Fibroblast of skin of scalp (primary cell): Measurements from ENCODE around the gene PRR15L.
A peak's percentile ranks its signal among the peaks of the same experiment; 100 is the strongest.
"Not testable (repeated sequence)": the region's sequence is repeated elsewhere in the genome, so short reads cannot be mapped to it uniquely, and the experiment has no call there.

ENCODE experiments used
- DNase-seq: peaks from one replicate; pipeline ENCODE4 v3.0.0-alpha.2; 2013

PRR15L gene

DNA sequence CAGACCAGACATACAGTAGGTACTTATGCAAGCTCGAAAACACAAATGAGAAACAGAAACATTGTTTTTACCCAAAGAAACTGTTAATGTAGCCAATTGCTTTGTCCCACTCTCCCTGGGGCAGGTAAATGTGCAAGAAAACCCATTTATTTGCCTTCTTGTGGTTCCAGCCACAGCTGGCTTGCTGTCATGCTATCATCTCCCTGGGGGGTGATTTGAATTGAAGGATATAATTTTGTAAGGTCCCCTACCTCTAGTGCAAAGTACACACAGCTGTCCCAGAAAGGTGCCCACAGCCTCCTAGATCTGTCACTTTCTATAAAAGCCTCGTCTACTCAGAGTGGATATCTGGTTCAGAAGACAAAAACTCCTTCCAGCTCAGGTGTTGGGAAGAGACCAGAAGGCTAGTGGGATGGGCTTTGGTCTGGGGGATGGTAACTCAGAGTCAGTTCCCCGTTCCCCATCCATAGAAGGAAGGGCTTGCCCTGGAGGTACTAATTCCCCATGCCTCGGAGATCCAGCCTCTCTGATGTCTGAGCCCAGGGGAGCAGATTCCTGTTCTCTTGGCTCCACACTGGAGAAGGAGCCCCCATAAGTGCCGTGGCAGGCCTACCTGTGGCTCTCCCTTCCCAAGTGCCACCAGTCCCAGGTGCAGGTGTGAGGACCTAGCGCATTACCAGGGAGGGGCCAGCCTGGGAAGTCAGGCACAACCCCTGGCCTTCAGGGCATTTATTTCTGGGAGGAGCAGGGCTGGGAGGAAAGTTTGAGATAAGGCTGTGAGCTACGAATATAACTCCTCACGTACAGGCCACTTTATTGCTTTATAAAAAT lies 2.4 kb upstream of the PRR15L start:
- no peak for DNase-seq

GRCh38 chr17:47956791-47957590 lies 692 bp downstream of the PRR15L start:
- peak; percentile 15 for DNase-seq

DNA sequence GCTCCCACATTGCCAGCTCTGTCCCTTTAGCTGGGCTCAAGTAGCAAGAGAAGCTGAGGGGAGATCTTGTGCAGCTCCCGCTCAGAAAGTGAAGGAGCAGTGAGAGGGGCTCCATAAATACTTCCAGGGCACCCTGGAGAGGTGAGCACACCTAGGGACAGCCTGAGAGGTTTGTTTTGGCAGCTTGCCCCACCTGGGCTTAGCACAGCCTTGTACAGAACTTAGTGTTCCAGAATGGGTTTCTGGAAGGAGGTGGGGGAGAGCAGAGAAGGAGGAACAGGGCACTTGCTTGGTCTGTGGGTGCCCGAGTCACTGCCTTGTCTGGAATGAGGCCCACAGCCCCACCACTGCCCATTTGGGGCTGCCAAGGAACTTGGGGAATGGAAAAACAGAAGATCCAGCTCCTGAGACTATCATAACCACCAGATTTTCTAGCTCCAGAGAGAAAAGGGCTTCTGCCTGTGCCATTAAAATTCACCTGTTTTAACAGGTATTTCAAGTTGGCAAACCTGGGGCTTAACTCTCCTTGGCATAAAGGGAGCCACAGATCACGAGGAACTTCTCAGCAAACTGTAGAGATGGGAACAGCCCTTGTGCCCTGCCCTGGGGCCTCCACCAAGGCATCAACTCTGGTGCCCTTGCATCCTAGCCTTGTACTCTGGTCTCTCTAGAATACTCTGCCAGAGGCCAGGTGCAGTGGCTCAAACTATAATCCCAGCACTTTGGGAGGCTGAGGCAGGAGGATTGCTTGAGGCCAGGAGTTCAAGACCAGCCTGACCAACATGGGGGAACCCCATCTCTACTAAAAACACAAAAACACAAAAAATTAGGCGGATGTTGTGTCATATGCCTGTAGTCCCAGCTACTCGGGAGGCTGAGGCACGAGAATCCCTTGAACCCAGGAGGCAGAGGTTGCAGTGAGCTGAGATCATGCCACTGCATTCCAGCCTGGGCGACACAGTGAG lies 1.9 kb downstream of the PRR15L start:
- no peak for DNase-seq

DNA sequence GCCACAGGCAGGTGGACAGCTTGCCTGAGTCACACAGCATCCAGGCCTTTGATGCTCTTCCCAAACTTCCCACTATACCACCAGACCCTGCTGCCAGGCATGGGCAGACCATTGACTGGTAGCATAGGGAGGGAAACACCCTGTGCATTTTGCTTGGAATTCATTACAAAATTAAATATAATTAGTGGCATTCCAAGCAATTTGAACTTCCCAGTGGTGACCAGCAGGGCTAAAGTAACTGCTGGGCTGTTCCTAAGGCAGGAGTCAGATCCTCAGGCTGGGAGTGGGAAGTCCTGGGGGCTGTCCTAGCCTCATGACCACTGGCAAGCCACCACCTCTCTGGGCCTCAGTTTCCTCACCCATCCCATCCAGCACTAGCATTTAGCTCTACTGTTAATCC lies 3.8 kb downstream of the PRR15L start:
- no peak for DNase-seq

GRCh38 chr17:47952171-47953021 lies 5.3 kb downstream of the PRR15L start:
- no peak for DNase-seq

- DNase-seq, result no peak
Measured at GRCh38 chr17:47950448-47950847, 7.2 kb downstream of the PRR15L start.

- DNase-seq, result no peak
Measured at GRCh38 chr17:47949946-47950345, 7.7 kb downstream of the PRR15L start.

DNA sequence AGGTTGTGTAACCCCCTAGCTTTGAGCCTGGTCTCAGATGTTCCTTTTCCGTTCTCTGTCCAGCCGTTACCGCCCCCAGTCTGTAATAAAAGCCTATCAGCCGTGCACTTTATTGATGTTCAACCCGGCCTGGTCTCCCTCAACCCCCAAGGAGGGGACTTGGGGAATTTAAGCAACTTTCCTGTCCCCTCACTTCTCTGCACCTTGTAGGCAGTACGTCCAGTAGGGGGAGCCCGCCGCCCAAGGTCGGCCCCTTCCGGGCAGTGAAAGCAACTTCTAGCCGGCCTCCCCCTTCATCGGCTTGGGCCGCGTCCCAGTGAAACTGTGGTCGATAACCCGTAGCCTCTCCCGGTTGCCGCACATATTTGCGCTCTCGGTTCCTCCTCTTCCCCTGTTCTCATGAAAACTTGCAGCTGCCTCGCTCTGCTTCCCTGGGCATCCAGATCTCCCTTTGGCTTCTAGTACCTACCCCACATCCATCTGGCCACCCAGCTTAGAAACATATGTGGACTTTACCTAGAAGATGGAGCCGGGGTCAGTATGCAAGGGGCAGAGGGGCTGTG lies 8.4 kb downstream of the PRR15L start:
- peak; percentile 82 for DNase-seq

GRCh38 chr17:47948706-47949196 lies 8.9 kb downstream of the PRR15L start:
- no peak for DNase-seq

DNA sequence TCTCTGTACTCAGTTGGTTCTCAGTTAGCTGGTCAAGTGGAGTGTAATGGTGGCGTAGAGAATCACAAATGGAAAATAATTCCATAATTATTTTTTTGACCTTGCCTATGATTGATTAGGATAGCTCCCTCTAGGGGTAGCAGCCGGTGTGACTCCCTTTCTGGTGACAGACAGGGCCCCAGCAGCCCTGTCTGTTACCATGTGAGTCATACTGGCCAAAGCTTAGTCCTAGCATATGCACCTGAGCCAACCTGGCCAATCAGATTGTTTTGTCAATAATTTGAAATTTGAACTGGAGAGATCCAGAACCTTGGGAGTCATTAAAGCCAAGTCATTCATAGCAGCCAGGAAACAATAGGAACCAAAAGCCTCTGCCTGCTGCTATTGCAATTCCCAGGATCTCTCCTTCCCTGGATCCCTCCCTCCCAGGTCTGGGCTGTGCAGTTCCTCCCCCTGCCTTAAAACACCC lies 10.7 kb downstream of the PRR15L start:
- DNase-seq, result peak; percentile 72

DNA sequence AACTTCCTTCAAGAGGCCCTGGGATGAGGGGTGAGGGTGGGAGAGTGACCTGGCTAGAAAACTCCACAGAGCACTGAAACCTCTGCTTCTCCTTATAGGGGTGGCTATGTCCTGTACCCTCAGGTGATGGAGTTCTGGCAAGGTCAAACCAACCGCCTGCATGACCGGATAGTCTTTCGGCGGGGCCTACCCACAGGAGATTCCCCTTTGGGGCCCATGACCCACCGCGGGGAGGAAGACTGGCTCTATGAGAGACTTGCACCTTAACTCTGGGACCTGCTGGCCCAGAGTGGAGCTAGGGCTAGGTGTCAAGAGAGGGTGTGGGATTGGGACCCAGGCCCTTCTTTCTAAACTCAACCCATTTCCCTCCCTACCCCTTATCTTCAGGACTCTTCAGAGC lies 11.2 kb downstream of the PRR15L start:
- DNase-seq, result no peak

GRCh38 chr17:47945529-47946508 lies 11.9 kb downstream of the PRR15L start:
- DNase-seq, result no peak

DNA sequence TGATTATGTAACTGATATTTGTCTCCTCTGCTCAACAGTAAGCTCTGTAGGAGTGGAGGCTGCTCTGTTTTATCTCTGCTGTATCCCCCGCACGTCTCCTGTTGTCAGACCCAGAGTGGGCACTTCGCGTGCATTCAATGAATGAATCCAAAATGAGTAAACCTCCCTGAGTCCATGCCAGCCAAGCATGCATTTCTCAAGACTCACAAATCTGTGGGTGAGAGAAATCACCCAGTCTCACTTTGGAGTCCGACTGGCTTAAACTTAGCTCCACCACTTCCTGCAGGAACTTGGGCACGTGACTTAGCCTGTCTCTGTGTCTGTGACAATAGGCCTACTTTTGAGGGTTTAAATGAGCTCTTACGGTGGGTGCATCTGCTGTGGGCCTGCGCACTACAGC lies 12.6 kb downstream of the PRR15L start:
- no peak for DNase-seq

DNA sequence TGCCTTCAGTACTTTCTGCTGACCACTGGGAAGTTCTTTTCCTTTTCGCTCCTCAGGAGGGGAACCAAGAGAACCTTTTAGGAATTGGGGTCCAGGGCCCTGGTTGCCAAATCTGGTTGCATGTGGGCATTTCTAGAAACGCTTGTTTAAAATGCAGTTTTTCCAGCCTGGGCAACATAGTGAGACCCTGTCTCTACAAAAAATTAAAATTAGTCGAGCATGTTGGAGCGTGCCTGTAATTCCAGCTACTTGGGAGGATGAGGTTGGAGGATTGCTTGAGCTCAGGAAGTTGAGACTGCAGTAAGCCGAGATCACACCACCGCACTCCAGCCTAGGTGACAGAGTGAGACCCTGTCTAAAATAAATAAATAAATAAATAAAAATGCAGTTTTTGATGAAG lies 15.1 kb downstream of the PRR15L start:
- no peak for DNase-seq

- DNase-seq, result no peak
Measured at GRCh38 chr17:47942096-47942510, 15.6 kb downstream of the PRR15L start.

- DNase-seq, result peak; percentile 98
Measured at GRCh38 chr17:47941246-47942095, 16.2 kb downstream of the PRR15L start, which contains the start of gene PNPO. TSS of gene PNPO (plus strand) at chr17:47941571. CDS start at chr17:47941676, 105 bp downstream.

DNA sequence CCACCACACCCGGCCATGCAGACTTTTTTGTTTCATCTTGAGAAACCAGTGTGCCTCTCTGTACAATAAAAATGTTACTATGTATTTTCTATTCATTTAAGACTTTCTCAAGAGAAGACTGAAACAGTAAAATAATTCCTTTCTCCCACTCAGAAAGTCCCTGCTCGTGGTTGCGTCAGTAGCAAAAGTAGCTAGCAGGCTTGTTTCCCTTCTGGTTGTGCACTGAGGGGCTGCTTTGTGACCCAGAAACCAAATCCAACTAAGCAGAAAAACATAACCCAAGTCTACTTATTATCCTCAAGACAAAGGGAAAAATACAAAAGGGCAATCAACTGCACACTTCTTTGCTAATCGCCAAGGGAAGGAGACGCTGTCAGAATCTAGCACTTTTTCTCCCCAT lies 19.7 kb downstream of the PRR15L start:
- DNase-seq, result no peak

GRCh38 chr17:47935961-47936360 lies 21.7 kb downstream of the PRR15L start:
- DNase-seq, result peak; percentile 74

DNA sequence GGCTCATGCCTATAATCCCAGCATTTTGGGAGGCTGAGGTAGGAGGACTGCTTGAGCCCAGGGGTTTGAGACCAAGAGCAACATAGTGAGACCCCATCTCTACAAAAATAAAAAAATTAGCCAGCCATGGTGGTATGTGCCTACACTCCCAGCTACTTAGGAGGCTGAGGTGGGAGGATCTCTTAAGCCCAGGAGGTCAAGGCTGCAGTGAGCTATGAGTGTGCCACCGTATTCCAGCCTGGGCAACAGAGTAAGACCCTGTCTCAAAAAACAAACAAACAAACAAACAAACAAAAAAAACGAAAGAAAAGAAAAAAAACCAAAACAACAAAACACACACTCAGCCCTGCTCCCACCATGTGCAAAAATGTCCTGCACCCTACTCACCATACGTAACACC lies 22.2 kb downstream of the PRR15L start:
- not testable (repeated sequence) for DNase-seq
